H1 (cell line): ENCODE data around the gene BNIP2. TPM values are rescaled to one million over a fixed set of nuclear protein-coding genes. Genes with fewer than 3 reads are reported as not detected.

Experiments used
- CTCF ChIA-PET: fragments of 300-600 bp; sonication (Branson Sonifier 250); formaldehyde crosslinking; loops from one replicate; lab custom pipeline; 2021; ENCODE audit not compliant: partially characterized antibody; lab: Charles Lee
- POLR2A ChIA-PET: fragments of 300-600 bp; sonication (Branson Sonifier 250); formaldehyde crosslinking; loops from one replicate; lab custom pipeline; 2021; ENCODE audit warnings: inconsistent platforms; ENCODE audit not compliant: partially characterized antibody; lab: Charles Lee
- DNase-seq, 2 experiments: peaks; one replicate each; pipeline versions ENCODE4 v3.0.0 to v3.0.0-alpha.2; 2010 to 2022; ENCODE audit warnings: low spot score in 2 of 2, low read depth in 1 of 2, mixed read lengths in 1 of 2
- FAIRE-seq: peaks from 2 replicates; lab custom pipeline; 2011; peaks lifted over from hg19 to GRCh38; lab: Jason Lieb, UNC
- H2AFZ ChIP-seq: 2 replicates; pipeline ENCODE4 v1.8.1; 2012; ENCODE audit warnings: low read length, inconsistent platforms
- H2AK5ac ChIP-seq: 2 replicates; pipeline ENCODE4 v1.6.1; 2013; ENCODE audit warnings: low read depth, low read length
- H2BK120ac ChIP-seq: replicated peaks from 2 replicates; pipeline ENCODE3; 2013; ENCODE audit warnings: low read depth, low read length, inconsistent platforms
- H2BK12ac ChIP-seq: 2 replicates; pipeline ENCODE4 v1.6.1; 2013; ENCODE audit warnings: low read depth, low read length
- H2BK15ac ChIP-seq: 2 replicates; pipeline ENCODE4 v1.6.1; 2013; ENCODE audit warnings: low read length
- H2BK20ac ChIP-seq: 2 replicates; pipeline ENCODE4 v1.6.1; 2013; ENCODE audit warnings: low read length
- H2BK5ac ChIP-seq: 2 replicates; pipeline ENCODE4 v1.6.1; 2013; ENCODE audit warnings: low read depth, low read length
- H3K14ac ChIP-seq: 2 replicates; pipeline ENCODE4 v1.6.1; 2013; ENCODE audit warnings: inconsistent platforms; ENCODE audit not compliant: insufficient read length
- H3K18ac ChIP-seq: 2 replicates; pipeline ENCODE4 v1.6.1; 2013; ENCODE audit warnings: low read length; ENCODE audit errors: extremely low read depth
- H3K23ac ChIP-seq: 2 replicates; pipeline ENCODE4 v1.6.1; 2013; ENCODE audit warnings: inconsistent platforms; ENCODE audit not compliant: insufficient read length
- H3K23me2 ChIP-seq: 2 replicates; pipeline ENCODE4 v1.6.1; 2013; ENCODE audit warnings: low read depth, low read length
- H3K27ac ChIP-seq: 2 replicates; pipeline ENCODE4 v1.6.1; 2011; ENCODE audit warnings: low read depth, low read length, inconsistent platforms
- H3K27me3 ChIP-seq, 4 experiments: replicated peaks in 1 of 4; 1 replicate in 1 of 4; 2 replicates in 3 of 4; pipeline versions ENCODE4 v1.6.1 to v1.8.1; 2011 to 2013; ENCODE audit warnings: low read length in 3 of 4, mild to moderate bottlenecking in 3 of 4, inconsistent platforms in 2 of 4, mixed read lengths in 2 of 4, moderate library complexity in 1 of 4; ENCODE audit not compliant: control insufficient read depth in 3 of 4, insufficient read depth in 3 of 4; ENCODE audit errors: extremely low read depth in 1 of 4
- H3K36me3 ChIP-seq, 4 experiments: 2 replicates each; pipeline versions ENCODE4 v1.6.1 to v1.8.1; 2011 to 2013; ENCODE audit warnings: mild to moderate bottlenecking in 4 of 4, low read length in 3 of 4, moderate library complexity in 2 of 4, control low read depth in 1 of 4, inconsistent platforms in 1 of 4; ENCODE audit not compliant: insufficient read depth in 4 of 4, control insufficient read depth in 2 of 4
- H3K4ac ChIP-seq: replicated peaks from 2 replicates; pipeline ENCODE3; 2013; ENCODE audit warnings: low read length, low read depth, mixed read lengths, inconsistent platforms; ENCODE audit not compliant: insufficient read length
- H3K4me1 ChIP-seq, 4 experiments: replicated peaks in 1 of 4; 1 replicate in 1 of 4; 2 replicates in 3 of 4; pipeline versions ENCODE4 v1.6.1 to v1.8.1; 2011 to 2013; ENCODE audit warnings: low read length in 3 of 4, inconsistent platforms in 2 of 4, mixed read lengths in 1 of 4; ENCODE audit not compliant: insufficient read depth in 4 of 4, control insufficient read depth in 3 of 4
- H3K4me2 ChIP-seq, 2 experiments: 2 replicates each; pipeline versions ENCODE4 v1.6.1 to v1.8.1; 2011 to 2013; ENCODE audit warnings: low read depth in 2 of 2, low read length in 2 of 2, control low read depth in 1 of 2, inconsistent platforms in 1 of 2, mild to moderate bottlenecking in 1 of 2; ENCODE audit not compliant: insufficient read depth in 1 of 2
- H3K4me3 ChIP-seq, 4 experiments: fragments of 200-600, 300-600 bp in 1 of 4; sonication (generic), shearing (Covaris generic), sonication (Bioruptor Twin) in 1 of 4; 2 replicates each; pipeline versions ENCODE4 v1.5.1 to v1.8.1; 2011 to 2016; ENCODE audit warnings: low read length in 4 of 4, low read depth in 3 of 4, control low read depth in 2 of 4, inconsistent platforms in 2 of 4, mild to moderate bottlenecking in 2 of 4, mixed read lengths in 1 of 4, moderate library complexity in 1 of 4; ENCODE audit not compliant: insufficient read depth in 2 of 4; ENCODE audit errors: extremely low read depth in 1 of 4
- H3K56ac ChIP-seq: replicated peaks from 2 replicates; pipeline ENCODE3; 2013; ENCODE audit warnings: low read depth, mild to moderate bottlenecking, mixed read lengths, low read length, inconsistent platforms; ENCODE audit not compliant: insufficient read length
- H3K79me1 ChIP-seq: 2 replicates; pipeline ENCODE4 v1.6.1; 2013; ENCODE audit warnings: low read depth, low read length, control low read depth
- H3K79me2 ChIP-seq, 2 experiments: 2 replicates each; pipeline versions ENCODE4 v1.6.1 to v1.8.1; 2012 to 2013; ENCODE audit warnings: low read length in 2 of 2, mild to moderate bottlenecking in 2 of 2, inconsistent platforms in 1 of 2; ENCODE audit not compliant: insufficient read depth in 2 of 2, control insufficient read depth in 1 of 2
- H3K9ac ChIP-seq, 4 experiments: replicated peaks in 1 of 4; 1 replicate in 1 of 4; 2 replicates in 3 of 4; pipeline versions ENCODE4 v1.6.1 to v1.8.1; 2011 to 2013; ENCODE audit warnings: low read depth in 3 of 4, low read length in 3 of 4, control low read depth in 2 of 4, mild to moderate bottlenecking in 2 of 4, moderate library complexity in 2 of 4, inconsistent platforms in 1 of 4; ENCODE audit errors: extremely low read depth in 1 of 4
- H3K9me3 ChIP-seq, 2 experiments: 2 replicates each; pipeline versions ENCODE4 v1.6.1 to v1.8.1; 2012 to 2013; ENCODE audit warnings: mild to moderate bottlenecking in 2 of 2, moderate library complexity in 2 of 2, control low read depth in 1 of 2, inconsistent platforms in 1 of 2, low read depth in 1 of 2, low read length in 1 of 2, mixed read lengths in 1 of 2; ENCODE audit not compliant: insufficient read depth in 2 of 2
- H4K20me1 ChIP-seq, 2 experiments: replicated peaks in 1 of 2; 2 replicates each; pipeline versions ENCODE3 to v1.8.1; 2011 to 2013; ENCODE audit warnings: inconsistent platforms in 2 of 2, low read length in 2 of 2, mild to moderate bottlenecking in 1 of 2; ENCODE audit not compliant: insufficient read depth in 2 of 2, control insufficient read depth in 1 of 2
- H4K5ac ChIP-seq: 2 replicates; pipeline ENCODE4 v1.6.1; 2013; ENCODE audit warnings: low read length, low read depth, mixed read lengths, inconsistent platforms; ENCODE audit not compliant: insufficient read length
- H4K8ac ChIP-seq: 2 replicates; pipeline ENCODE4 v1.8.0; 2013; ENCODE audit warnings: mild to moderate bottlenecking, moderate library complexity, low read length, inconsistent platforms; ENCODE audit not compliant: insufficient read depth; ENCODE audit errors: extremely low read depth
- H4K91ac ChIP-seq: replicated peaks from 2 replicates; pipeline ENCODE3; 2013; ENCODE audit warnings: low read length, mixed read lengths, inconsistent platforms; ENCODE audit not compliant: insufficient read length
- WGBS, 2 experiments: shearing (Covaris generic) in 1 of 2; methylation state at CpG; one replicate each; pipeline versions ENCODE4 v1.1.6 to v1.1.7; 2013 to 2015; ENCODE audit warnings: low lambda C conversion rate in 2 of 2, mixed read lengths in 2 of 2, inconsistent platforms in 1 of 2, low coverage in 1 of 2, missing lambda C conversion rate in 1 of 2; ENCODE audit not compliant: insufficient replicate concordance in 2 of 2, insufficient coverage in 1 of 2, insufficient read length in 1 of 2; ENCODE audit errors: extremely low coverage in 1 of 2, missing lambda C conversion rate in 1 of 2; 5-methylcytosine and 5-hydroxymethylcytosine counted together
- polyA plus RNA-seq, 7 experiments: library from polyadenylated mRNA; depleted of rRNA in 3 of 7; stranded (reverse) in 5 of 7; unstranded in 2 of 7; fragments of >200 nt in 5 of 7; fragments of 200-250 nt in 2 of 7; gene quantifications; 1 replicate in 5 of 7; 2 replicates in 1 of 7; 4 replicates in 1 of 7; pipeline versions ENCODE4 v1.2.1 to v1.2.3, GENCODE V29; 2011 to 2013; ENCODE audit warnings: missing spikeins in 2 of 7, mixed read lengths in 2 of 7
- total RNA-seq: library from RNA; stranded (reverse); fragmentation: NEBNext Ultra II Directional; extraction: Animal tissue kit (Norgen Biotek cat#: 25700); gene quantifications from 2 replicates; pipeline ENCODE4 v1.2.1, GENCODE V29; 2021

Gene BNIP2
- total and polyA plus RNA-seq, 2 of the 8 experiments (the other 6 are each of a cell fraction or from before 2014, with no cell fraction given) = 11.8 to 40.6 TPM

DNA sequence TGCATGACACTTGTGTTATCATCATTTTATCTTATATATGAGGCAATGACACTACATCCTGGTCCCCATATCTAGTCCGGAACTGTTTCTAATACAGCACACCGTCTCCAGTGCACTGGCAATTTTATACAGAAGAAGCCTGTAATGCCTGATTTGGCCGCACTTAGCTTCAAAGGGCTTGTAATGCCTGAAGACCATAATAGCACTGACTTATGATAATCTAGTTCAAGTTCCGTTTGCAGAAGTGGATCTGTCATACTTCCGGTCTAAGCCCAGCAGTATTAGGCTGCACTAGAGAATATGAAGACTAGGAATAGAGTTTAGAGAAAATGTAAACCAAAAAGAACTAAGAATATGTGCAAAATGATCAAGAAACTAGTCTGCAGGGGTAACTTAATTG is 1.3 kb downstream of the BNIP2 start:
- Histone ChIP-seq H3K56ac (no peak overlapping the region), H3K23me2 (no peaks in the 10 kb centered on the region), H2AK5ac (no peak overlapping the region), H2BK20ac (no peak overlapping the region), H2AFZ (no peak overlapping the region), H2BK120ac (no peak overlapping the region), H3K9ac (peak overlapping the region in 2 of 4 experiments; percentile 11 to 44; a peak in 2 of 7 replicates), H4K5ac (no peak overlapping the region), H4K91ac (no peak overlapping the region), H3K79me2 (peaks cover 15 to 57% of the 10 kb centered on the region in 2 experiments), H3K4me2 (peak overlapping the region; percentile 68 to 77), H3K27ac (0 out of 2 replicates have a peak overlapping the region, but pooled peaks have one; percentile 89), H4K8ac (no peak overlapping the region), H3K27me3 (peaks cover 0 to 6% (median 4%) of the 10 kb centered on the region in 4 experiments; a peak in 5 of 7 replicates), H3K36me3 (peaks cover 0 to 3% (median 0%) of the 10 kb centered on the region in 4 experiments; a peak in 3 of 8 replicates), H3K4me3 (peak overlapping the region; percentile 53 to 99 (median 90); a peak in 7 of 8 replicates), H2BK15ac (no peak overlapping the region), H3K18ac (no peak overlapping the region), H3K4ac (no peak overlapping the region), H3K9me3 (no peaks in the 10 kb centered on the region), H2BK12ac (no peak overlapping the region), H3K23ac (no peak overlapping the region), H3K79me1 (0 out of 2 replicates have a peak, but pooled peaks cover 4% of the 10 kb centered on the region), H2BK5ac (no peak overlapping the region), H3K4me1 (peaks cover 0 to 6% (median 1%) of the 10 kb centered on the region in 4 experiments; a peak in 4 of 7 replicates), H4K20me1 (peaks cover 5 to 7% of the 10 kb centered on the region in 2 experiments), H3K14ac (no peak overlapping the region)
- ChIA-PET CTCF (no interaction called here), POLR2A (interaction anchor here (0.6 to 1.5 kb wide), 5 partner anchors 12 to 306 kb away, joined by 3 to 5 read pairs (median 3); no protein-coding TSS in a partner anchor)
- no peak for FAIRE-seq
- DNase-seq = no peak
- 67% methylated on average over 5 of the region's 5 CpGs; no CpG with 5 or more reads in 1 of the 2 experiments for WGBS, 2 experiments
